PC-9 (cell line): ENCODE data around the gene MYH6.

Experiments used
- CTCF ChIP-seq: fragments of 200-600 bp; sonication (generic); conservative IDR thresholded peaks from 2 replicates; pipeline ENCODE4 v1.6.1; 2017; ENCODE audit warnings: mixed run types, antibody characterized with exemption, mild to moderate bottlenecking, moderate library complexity
- EZH2 ChIP-seq: fragments of 200-600 bp; sonication (generic); IDR thresholded peaks from 2 replicates; pipeline ENCODE4 v1.8.0; 2017; ENCODE audit warnings: antibody characterized with exemption, low read depth

- TF ChIP-seq CTCF (0 out of 2 replicates have a peak, but pooled peaks have one; percentile 17), EZH2 (no peak)
Observed at GRCh38 chr14:23344481-23344880, 63.6 kb downstream of the MYH6 start.
